ENCODE results near the gene PASD1. TPM values are rescaled to one million over a fixed set of nuclear protein-coding genes. Genes with fewer than 3 reads are reported as not detected.

The PASD1 gene
- polyA plus RNA-seq, 1 of the 3 experiments (the other 2 are of a cell fraction) = 0.03 TPM

GRCh38 chrX:151631822-151632221, 68.3 kb downstream of the PASD1 start:
- ChIA-PET POLR2A (no interaction called here), CTCF (no interaction called here)
- Histone ChIP-seq H3K27me3 (ENCODE audit: insufficient read depth) (no peaks in the 10 kb centered on the region; the same call in 1 of the 2 replicates), H3K4me2 (no peak overlapping the region), H2AFZ (ENCODE audit: low read depth) (no peak overlapping the region), H3K79me2 (ENCODE audit: insufficient read depth) (no peaks in the 10 kb centered on the region), H3K9me3 (no peaks in the 10 kb centered on the region), H3K36me3 (replicated peaks in 1 of 2; ENCODE audit: control insufficient read depth in 1 of 2, insufficient read depth in 2 of 2, low read length in 1 of 2) (no peaks in the 10 kb centered on the region), H3K9me2 (no peaks in the 10 kb centered on the region), H3K4me1 (ENCODE audit: control insufficient read depth in 1 of 2, insufficient read depth in 2 of 2, low read depth in 1 of 2, low read length in 1 of 2) (no peaks in the 10 kb centered on the region), H3F3A (replicated peaks; ENCODE audit: insufficient read depth) (no peaks in the 10 kb centered on the region), H3K27ac (ENCODE audit: low read depth in 2 of 2, low read length in 1 of 2) (no peak overlapping the region), H4K20me1 (ENCODE audit: insufficient read depth) (no peaks in the 10 kb centered on the region), H3K9ac (no peak overlapping the region), H3K4me3 (ENCODE audit: low read depth in 2 of 2, low read length in 1 of 2) (no peak overlapping the region)
- no peak for DNase-seq
- TF ChIP-seq MXI1 (IDR thresholded peaks at IDR 0.05; ENCODE audit: low read depth, low read length) (no peak), TEAD4 (IDR thresholded peaks at IDR 0.05; ENCODE audit: borderline replicate concordance, insufficient read depth) (no peak), RXRA (IDR thresholded peaks at IDR 0.05; ENCODE audit: borderline replicate concordance, low read depth) (no peak), RCOR1 (IDR thresholded peaks at IDR 0.05; ENCODE audit: low read length) (no peak), NRF1 (IDR thresholded peaks at IDR 0.05; ENCODE audit: low read depth, low read length) (no peak), FOSL2 (IDR thresholded peaks at IDR 0.05; ENCODE audit: borderline replicate concordance, low read depth) (no peak), EZH2phosphoT487 (IDR thresholded peaks at IDR 0.05; ENCODE audit: borderline replicate concordance, low read depth) (no peak), IRF3 (IDR thresholded peaks at IDR 0.05; ENCODE audit: low read depth, low read length) (no peak), POLR2AphosphoS5 (IDR thresholded peaks at IDR 0.05; ENCODE audit: low read depth, low read length) (no peak), CHD2 (IDR thresholded peaks at IDR 0.05; ENCODE audit: low read length, partially characterized antibody) (no peak), GABPA (IDR thresholded peaks at IDR 0.05; ENCODE audit: low read depth) (no peak)
- TF ChIP-seq, protein P1, sequence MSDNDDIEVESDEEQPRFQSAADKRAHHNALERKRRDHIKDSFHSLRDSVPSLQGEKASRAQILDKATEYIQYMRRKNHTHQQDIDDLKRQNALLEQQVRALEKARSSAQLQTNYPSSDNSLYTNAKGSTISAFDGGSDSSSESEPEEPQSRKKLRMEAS (IDR thresholded peaks at IDR 0.05; ENCODE audit: low read depth) = no peak
- TF ChIP-seq, protein P2, sequence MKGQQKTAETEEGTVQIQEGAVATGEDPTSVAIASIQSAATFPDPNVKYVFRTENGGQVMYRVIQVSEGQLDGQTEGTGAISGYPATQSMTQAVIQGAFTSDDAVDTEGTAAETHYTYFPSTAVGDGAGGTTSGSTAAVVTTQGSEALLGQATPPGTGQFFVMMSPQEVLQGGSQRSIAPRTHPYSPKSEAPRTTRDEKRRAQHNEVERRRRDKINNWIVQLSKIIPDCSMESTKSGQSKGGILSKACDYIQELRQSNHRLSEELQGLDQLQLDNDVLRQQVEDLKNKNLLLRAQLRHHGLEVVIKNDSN (IDR thresholded peaks at IDR 0.05; ENCODE audit: borderline replicate concordance, low read depth) = no peak
- TF ChIP-seq, protein P3, sequence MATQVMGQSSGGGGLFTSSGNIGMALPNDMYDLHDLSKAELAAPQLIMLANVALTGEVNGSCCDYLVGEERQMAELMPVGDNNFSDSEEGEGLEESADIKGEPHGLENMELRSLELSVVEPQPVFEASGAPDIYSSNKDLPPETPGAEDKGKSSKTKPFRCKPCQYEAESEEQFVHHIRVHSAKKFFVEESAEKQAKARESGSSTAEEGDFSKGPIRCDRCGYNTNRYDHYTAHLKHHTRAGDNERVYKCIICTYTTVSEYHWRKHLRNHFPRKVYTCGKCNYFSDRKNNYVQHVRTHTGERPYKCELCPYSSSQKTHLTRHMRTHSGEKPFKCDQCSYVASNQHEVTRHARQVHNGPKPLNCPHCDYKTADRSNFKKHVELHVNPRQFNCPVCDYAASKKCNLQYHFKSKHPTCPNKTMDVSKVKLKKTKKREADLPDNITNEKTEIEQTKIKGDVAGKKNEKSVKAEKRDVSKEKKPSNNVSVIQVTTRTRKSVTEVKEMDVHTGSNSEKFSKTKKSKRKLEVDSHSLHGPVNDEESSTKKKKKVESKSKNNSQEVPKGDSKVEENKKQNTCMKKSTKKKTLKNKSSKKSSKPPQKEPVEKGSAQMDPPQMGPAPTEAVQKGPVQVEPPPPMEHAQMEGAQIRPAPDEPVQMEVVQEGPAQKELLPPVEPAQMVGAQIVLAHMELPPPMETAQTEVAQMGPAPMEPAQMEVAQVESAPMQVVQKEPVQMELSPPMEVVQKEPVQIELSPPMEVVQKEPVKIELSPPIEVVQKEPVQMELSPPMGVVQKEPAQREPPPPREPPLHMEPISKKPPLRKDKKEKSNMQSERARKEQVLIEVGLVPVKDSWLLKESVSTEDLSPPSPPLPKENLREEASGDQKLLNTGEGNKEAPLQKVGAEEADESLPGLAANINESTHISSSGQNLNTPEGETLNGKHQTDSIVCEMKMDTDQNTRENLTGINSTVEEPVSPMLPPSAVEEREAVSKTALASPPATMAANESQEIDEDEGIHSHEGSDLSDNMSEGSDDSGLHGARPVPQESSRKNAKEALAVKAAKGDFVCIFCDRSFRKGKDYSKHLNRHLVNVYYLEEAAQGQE (IDR thresholded peaks at IDR 0.05; ENCODE audit: low read depth, low read length) = no peak
- WGBS (ENCODE audit: low lambda C conversion rate) = 3% methylated on average over 2 of the region's 2 CpGs

All from SK-N-SH (cell line).